Cardiac fibroblast (primary cell): ENCODE data around the gene NRCAM.

Source experiments
- DNase-seq, 2 donors: peaks; one replicate each; pipeline versions ENCODE4 v3.0.0 to v3.0.0-alpha.2; 2010; ENCODE audit warnings: low read depth in 2 of 2
- H3K4me3 ChIP-seq, 2 donors: replicated peaks in 1 of 2; 1 replicate in 1 of 2; 2 replicates in 1 of 2; pipeline ENCODE4 v1.5.1; 2011; ENCODE audit warnings: low read depth in 2 of 2, low read length in 2 of 2, mild to moderate bottlenecking in 2 of 2, moderate library complexity in 1 of 2
- TF ChIP-seq, protein P1 (sequence below): IDR thresholded peaks from one replicate; pipeline ENCODE4 v1.5.1; 2011; ENCODE audit warnings: low read depth, mild to moderate bottlenecking, low read length, inconsistent platforms

Gene NRCAM

DNA sequence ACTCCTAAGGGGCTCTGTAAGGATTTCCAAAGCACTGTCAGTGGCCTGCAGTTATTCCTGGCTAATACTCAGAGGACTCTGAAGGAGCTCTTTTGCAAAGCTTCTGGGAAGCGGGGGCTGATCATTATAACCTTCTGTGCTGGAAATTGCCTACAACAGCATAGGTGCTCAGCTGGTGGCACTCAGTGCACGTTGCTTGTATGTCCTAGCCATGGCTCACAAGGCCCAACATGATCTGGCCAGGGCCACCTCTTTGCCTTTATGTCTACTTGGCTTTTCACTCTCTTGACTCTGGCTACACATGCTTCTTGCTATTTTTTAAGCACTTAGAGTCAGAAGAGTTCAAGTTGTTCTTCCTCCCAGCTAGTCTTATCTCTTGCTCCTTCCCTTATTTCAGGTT is 343.6 kb downstream of the NRCAM start:
- TF ChIP-seq, protein P1, sequence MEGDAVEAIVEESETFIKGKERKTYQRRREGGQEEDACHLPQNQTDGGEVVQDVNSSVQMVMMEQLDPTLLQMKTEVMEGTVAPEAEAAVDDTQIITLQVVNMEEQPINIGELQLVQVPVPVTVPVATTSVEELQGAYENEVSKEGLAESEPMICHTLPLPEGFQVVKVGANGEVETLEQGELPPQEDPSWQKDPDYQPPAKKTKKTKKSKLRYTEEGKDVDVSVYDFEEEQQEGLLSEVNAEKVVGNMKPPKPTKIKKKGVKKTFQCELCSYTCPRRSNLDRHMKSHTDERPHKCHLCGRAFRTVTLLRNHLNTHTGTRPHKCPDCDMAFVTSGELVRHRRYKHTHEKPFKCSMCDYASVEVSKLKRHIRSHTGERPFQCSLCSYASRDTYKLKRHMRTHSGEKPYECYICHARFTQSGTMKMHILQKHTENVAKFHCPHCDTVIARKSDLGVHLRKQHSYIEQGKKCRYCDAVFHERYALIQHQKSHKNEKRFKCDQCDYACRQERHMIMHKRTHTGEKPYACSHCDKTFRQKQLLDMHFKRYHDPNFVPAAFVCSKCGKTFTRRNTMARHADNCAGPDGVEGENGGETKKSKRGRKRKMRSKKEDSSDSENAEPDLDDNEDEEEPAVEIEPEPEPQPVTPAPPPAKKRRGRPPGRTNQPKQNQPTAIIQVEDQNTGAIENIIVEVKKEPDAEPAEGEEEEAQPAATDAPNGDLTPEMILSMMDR, result no peak
- DNase-seq, result no peak
- no peak overlapping the region for H3K4me3 ChIP-seq

DNA sequence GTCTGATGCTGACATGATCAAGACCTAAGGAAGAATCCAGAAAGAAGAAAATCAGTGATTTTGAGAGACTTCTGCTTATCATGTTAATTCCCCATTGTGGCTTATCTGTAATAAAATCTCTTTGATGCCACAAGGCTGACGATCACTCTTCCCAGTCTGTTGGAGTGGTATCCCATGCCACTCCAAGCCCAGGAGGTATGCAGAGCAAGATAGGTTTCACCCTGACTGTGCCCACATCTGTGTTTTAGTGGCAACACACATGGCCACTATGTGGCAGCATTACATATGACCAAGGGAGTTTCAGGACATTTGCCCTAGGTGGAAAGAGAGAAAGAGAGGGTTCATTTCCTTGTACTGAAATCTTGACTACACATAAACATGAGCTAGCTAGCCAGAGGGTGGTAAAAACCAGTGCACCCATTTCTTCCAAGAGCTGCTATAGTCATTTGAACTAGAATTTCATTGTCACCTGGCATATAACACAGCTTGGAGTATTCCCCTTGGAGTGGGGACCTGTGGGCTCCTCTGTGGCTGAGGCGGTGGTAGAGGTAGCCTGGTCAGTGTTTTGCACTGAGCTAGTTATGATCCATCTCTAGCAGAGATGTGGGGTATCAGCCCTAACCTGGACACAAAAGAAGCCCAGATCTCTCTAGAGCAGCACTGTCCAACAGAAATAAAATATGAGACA is 346.9 kb downstream of the NRCAM start:
- H3K4me3 ChIP-seq, result no peak overlapping the region
- DNase-seq, result peak; percentile 29 to 32
- TF ChIP-seq, protein P1, result peak; percentile 48

DNA sequence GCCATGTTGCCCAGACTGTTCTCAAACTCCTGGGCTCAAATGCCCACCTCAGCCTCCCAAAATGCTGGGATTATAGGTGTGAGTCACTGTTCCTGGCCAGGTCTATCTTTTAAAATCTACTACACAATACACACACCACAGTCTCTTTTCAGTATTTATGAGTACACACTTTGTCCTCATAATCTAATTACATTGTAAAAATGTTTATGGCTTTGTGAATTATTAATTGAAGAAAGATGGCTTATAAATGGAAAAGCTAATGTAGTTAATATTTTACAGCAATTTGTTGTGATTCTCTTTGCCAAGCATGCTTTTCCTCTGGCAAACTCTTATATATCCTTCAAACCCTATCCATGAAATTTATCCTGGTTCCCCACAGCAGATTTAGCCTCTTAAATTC is 348.1 kb downstream of the NRCAM start:
- H3K4me3 ChIP-seq, result no peak overlapping the region
- no peak for DNase-seq
- TF ChIP-seq, protein P1, result no peak

DNA sequence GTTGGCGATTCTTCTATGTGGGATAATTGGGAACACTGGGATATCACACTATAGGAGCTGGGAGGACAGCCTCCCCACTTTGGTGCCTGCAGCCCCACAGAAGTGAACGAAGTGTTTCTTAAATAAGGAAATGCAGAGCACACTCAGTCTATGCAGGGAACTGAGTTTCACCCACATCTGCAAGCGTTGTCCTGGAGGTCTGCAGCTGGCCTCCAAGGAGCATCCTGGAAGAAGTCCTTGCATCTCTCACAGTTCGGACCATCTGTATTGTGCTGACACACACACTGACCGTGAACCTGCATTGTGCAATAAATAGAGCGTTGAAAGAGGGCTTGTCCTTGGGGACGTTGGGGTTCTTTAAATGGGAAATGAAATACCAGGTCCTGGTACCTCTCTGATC is 351.9 kb downstream of the NRCAM start:
- TF ChIP-seq, protein P1, result no peak
- peak; percentile 54 to 65 for DNase-seq
- no peak overlapping the region for H3K4me3 ChIP-seq

DNA sequence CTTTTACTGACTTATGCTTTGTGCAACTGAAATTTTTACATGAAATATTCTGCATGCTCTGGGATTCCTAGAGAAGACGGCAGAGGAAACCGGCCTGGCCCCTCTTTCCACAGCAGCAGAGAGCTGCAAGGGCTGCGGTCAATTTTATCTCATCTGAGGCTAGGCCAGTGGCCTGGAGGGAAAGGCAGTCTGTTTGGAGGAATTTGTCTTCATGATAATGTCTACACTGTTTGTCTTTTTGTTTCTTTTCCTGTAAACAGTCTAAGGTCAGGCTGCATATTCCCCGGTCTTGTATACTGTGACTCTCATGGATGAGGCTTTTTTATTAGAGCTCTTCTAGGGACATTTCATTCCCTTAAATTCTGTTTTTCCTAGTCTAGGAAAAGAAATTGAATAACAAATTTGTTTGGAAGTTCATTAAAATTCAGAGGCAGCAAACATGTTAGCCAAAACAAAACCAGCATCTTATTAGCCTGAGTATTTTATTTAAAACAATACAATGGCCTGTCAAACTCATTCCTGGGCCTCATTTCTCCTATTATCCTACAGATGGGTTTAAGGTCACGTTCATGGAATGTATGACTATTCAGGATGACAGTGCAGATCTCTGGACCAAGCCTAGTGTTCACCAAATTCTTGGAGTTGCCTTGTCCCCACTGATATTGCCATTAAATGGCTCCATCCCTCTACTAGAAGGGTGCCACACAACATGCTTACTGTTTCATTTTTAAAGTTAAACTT is 352.5 kb downstream of the NRCAM start:
- DNase-seq, result peak in 1 of 2 donors; percentile 66
- H3K4me3 ChIP-seq, result no peak overlapping the region
- TF ChIP-seq, protein P1, result no peak

DNA sequence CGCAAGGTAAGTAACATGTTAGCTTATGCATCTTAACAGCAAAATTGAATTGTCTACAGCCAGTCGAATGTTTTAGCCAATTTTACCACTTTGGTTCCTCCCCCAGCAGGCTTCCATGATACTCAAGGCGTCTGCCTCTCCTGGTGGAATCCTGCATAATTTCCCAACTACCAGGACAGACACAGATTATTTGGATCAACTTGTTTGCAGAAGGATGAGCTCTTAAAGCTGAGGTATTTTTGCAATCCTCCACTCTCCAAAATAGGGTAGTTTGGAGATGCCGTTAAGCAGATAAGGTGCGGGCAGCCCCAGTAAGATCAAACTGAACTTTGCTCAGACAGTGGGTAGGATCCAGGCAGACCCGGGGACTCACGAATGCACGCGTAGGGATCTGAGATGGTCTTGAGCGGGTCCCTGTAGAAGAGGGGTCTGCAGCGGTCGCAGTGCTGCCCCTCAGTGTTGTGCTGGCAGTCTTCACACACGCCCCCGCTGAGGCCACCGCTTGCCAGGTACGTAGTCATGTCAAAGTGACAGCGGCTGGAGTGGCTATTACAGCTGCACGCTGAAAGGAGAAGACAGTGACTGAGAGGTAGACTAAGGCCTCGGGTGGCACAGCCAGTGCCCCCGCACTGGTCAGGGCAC is 353.4 kb downstream of the NRCAM start:
- H3K4me3 ChIP-seq, result no peak overlapping the region
- TF ChIP-seq, protein P1, result no peak
- DNase-seq, result no peak
